A673 (cell line): ENCODE results near the gene OR1L8. TPM values are rescaled to one million over a fixed set of nuclear protein-coding genes. Genes with fewer than 3 reads are reported as not detected.

Experiments
- BruUV-seq: library from RNA; stranded (reverse); fragments of 400-500 nt; replicated peaks from 2 replicates; lab custom pipeline; 2021; lab: Mats Ljungman, UMichigan
- CTCF ChIA-PET: fragments of 300-600 bp; sonication (Branson Sonifier 250); formaldehyde crosslinking; loops from one replicate; lab custom pipeline; 2022; ENCODE audit warnings: antibody characterized with exemption; lab: Charles Lee
- POLR2A ChIA-PET: fragments of 300-600 bp; sonication (Branson Sonifier 250); formaldehyde crosslinking; loops from one replicate; lab custom pipeline; 2022; ENCODE audit warnings: antibody characterized with exemption; ENCODE audit not compliant: low non-redundant PET; lab: Charles Lee
- DNase-seq: peaks from one replicate; pipeline ENCODE4 v3.0.0-alpha.2; 2015; ENCODE audit warnings: low spot score
- H3K27ac ChIP-seq: fragments of 200-600 bp; sonication (generic); 2 replicates; pipeline ENCODE4 v1.5.1; 2016; ENCODE audit warnings: mixed run types, low read depth, mild to moderate bottlenecking, mixed read lengths, antibody characterized with exemption, low read length; ENCODE audit not compliant: poor library complexity, severe bottlenecking
- H3K27me3 ChIP-seq: fragments of 200-600 bp; sonication (generic); replicated peaks from 2 replicates; pipeline ENCODE4 v1.6.1; 2017; ENCODE audit warnings: mixed run types, low read depth, mild to moderate bottlenecking, mixed read lengths, antibody characterized with exemption, low read length; ENCODE audit not compliant: insufficient read depth, poor library complexity
- H3K36me3 ChIP-seq: fragments of 200-600 bp; sonication (generic); 2 replicates; pipeline ENCODE4 v1.6.1; 2016; ENCODE audit warnings: mixed run types, mild to moderate bottlenecking, mixed read lengths, antibody characterized with exemption, low read length; ENCODE audit not compliant: insufficient read depth, poor library complexity, severe bottlenecking
- H3K4me1 ChIP-seq: fragments of 200-600 bp; sonication (generic); 2 replicates; pipeline ENCODE4 v1.6.1; 2017; ENCODE audit warnings: mixed run types, mild to moderate bottlenecking, mixed read lengths, antibody characterized with exemption, low read length; ENCODE audit not compliant: insufficient read depth, poor library complexity, severe bottlenecking
- H3K4me3 ChIP-seq: fragments of 200-600 bp; sonication (generic); 2 replicates; pipeline ENCODE4 v1.5.1; 2016; ENCODE audit warnings: low read depth, mixed run types, mild to moderate bottlenecking, mixed read lengths, low read length; ENCODE audit not compliant: poor library complexity, severe bottlenecking
- H3K9me3 ChIP-seq: fragments of 200-600 bp; sonication (generic); 2 replicates; pipeline ENCODE4 v1.6.1; 2016; ENCODE audit warnings: mixed run types, low read depth, mild to moderate bottlenecking, mixed read lengths, antibody characterized with exemption, low read length; ENCODE audit not compliant: poor library complexity, severe bottlenecking
- EZH2 ChIP-seq: fragments of 200-600 bp; sonication (generic); IDR thresholded peaks from 2 replicates; pipeline ENCODE4 v1.6.1; 2017; ENCODE audit warnings: borderline replicate concordance, low read depth, mild to moderate bottlenecking, mixed read lengths, antibody characterized with exemption, low read length; ENCODE audit not compliant: poor library complexity, severe bottlenecking
- intact Hi-C: fragments of 100-400 bp; cut with micrococcal nuclease; formaldehyde crosslinking; loops from one replicate; pipeline ENCODE4 v1.10.0; 2022; ENCODE audit not compliant: unreplicated experiment
- total RNA-seq: library from RNA; stranded (reverse); gene quantifications from 2 replicates; pipeline ENCODE4 v1.2.3, GENCODE V29; 2021
- TF ChIP-seq, protein P1 (sequence below): fragments of 300-800, 200-600 bp; sonication (generic); conservative IDR thresholded peaks from 2 replicates; pipeline ENCODE4 v1.5.1; 2017; ENCODE audit warnings: low read depth, mild to moderate bottlenecking, antibody characterized with exemption, low read length, moderate library complexity, mixed read lengths

Gene OR1L8
- total RNA-seq, 1 experiment from 2014 or later: not detected

DNA sequence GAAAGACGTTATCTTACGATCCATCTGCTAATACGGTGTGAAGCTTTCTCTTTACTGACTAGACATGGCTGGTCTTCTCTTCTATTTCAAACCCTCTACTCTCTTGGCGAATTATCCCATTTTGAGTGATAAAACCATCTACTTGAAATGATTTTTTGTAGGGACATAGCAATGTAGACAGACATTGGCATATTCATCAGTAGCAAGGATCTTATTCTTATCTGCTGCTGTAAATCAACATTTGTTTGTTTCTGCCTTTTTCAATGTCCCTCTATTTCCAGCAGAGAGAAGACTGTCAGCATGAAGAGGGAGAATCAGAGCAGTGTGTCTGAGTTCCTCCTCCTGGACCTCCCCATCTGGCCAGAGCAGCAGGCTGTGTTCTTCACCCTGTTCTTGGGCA lies 64.3 kb downstream of the OR1L8 start, which contains the start of gene OR1J4:
TSS of gene OR1J4 (plus strand) at position 301 of the 400 bp plus-strand sequence. CDS start at position 301, 0 bp downstream.
- Histone ChIP-seq H3K9me3 (no peaks in the 10 kb centered on the region), H3K4me3 (no peak within 1 kb of the TSS), H3K27me3 (peaks cover 41% of the 10 kb centered on the region), H3K4me1 (no peaks in the 10 kb centered on the region), H3K36me3 (no peaks in the 10 kb centered on the region), H3K27ac (no peak within 1 kb of the TSS)
- DNase-seq: no peak
- CTCF ChIA-PET: no interaction called here
- no TSS peak for BruUV-seq
- intact Hi-C loops: no loop called here
- TF ChIP-seq, protein P1, sequence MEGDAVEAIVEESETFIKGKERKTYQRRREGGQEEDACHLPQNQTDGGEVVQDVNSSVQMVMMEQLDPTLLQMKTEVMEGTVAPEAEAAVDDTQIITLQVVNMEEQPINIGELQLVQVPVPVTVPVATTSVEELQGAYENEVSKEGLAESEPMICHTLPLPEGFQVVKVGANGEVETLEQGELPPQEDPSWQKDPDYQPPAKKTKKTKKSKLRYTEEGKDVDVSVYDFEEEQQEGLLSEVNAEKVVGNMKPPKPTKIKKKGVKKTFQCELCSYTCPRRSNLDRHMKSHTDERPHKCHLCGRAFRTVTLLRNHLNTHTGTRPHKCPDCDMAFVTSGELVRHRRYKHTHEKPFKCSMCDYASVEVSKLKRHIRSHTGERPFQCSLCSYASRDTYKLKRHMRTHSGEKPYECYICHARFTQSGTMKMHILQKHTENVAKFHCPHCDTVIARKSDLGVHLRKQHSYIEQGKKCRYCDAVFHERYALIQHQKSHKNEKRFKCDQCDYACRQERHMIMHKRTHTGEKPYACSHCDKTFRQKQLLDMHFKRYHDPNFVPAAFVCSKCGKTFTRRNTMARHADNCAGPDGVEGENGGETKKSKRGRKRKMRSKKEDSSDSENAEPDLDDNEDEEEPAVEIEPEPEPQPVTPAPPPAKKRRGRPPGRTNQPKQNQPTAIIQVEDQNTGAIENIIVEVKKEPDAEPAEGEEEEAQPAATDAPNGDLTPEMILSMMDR: no peak
- no peak for TF ChIP-seq EZH2
- POLR2A ChIA-PET: no interaction called here

DNA sequence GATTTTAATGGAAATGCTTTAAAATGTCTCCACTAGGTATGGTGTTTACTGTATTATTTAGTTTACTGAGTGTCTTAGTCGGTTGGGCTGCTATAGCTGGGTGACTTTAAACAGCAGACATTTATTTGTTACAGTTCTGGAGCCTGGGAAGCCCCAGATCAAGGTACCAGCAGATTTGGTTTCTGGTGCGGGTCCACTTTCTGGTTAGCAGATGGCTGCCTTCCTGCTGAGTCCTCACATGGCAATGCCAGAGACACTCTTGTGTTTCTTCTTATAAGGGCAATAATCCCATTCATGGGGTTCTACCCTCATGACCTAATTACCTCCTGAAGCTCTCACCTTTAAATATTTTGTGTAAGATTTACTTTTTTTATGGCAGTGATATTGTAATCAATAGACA lies 65.0 kb downstream of the OR1L8 start:
- H3K9me3 ChIP-seq: no peaks in the 10 kb centered on the region
- no peak for DNase-seq
- H3K27ac ChIP-seq: no peak overlapping the region
- H3K36me3 ChIP-seq: no peaks in the 10 kb centered on the region
- no peaks in the 10 kb centered on the region for H3K4me1 ChIP-seq
- intact Hi-C loops: no loop called here
- ChIA-PET POLR2A (no interaction called here), CTCF (no interaction called here)
- no TSS peak for BruUV-seq
- no peak overlapping the region for H3K4me3 ChIP-seq
- TF ChIP-seq, protein P1: no peak
- no peak for TF ChIP-seq EZH2
- peaks cover 46% of the 10 kb centered on the region for H3K27me3 ChIP-seq

Other genes with a start within 250 kb of the OR1L8 start
- gene PTGS1, start 212.4 kb downstream of the OR1L8 start, total RNA-seq: not detected in 2 replicates
- gene OR1J1, start 105.5 kb downstream of the OR1L8 start, total RNA-seq: not detected in 2 replicates
- gene OR1J2, start 72.6 kb downstream of the OR1L8 start, total RNA-seq: not detected in 2 replicates
- not detected in 2 replicates for gene OR1J4, start 64.2 kb downstream of the OR1L8 start, total RNA-seq
- gene OR1N1, start 56.1 kb downstream of the OR1L8 start, total RNA-seq: not detected in 2 replicates
- not detected in 2 replicates for gene OR1N2, start 30.3 kb downstream of the OR1L8 start, total RNA-seq
- gene OR1Q1, start 31.4 kb upstream of the OR1L8 start, total RNA-seq: not detected in 2 replicates
- not detected in 2 replicates for gene OR1B1, start 74.2 kb upstream of the OR1L8 start, total RNA-seq
- not detected in 2 replicates for gene OR1L1, start 78.3 kb upstream of the OR1L8 start, total RNA-seq
- not detected in 2 replicates for gene OR1L3, start 91.7 kb upstream of the OR1L8 start, total RNA-seq
- not detected in 2 replicates for gene OR1L4, start 140.6 kb upstream of the OR1L8 start, total RNA-seq
- gene OR1L6, start 158.9 kb upstream of the OR1L8 start, total RNA-seq: not detected in 2 replicates
- not detected in 2 replicates for gene OR5C1, start 205.5 kb upstream of the OR1L8 start, total RNA-seq
- not detected in 2 replicates for gene OR1K1, start 216.7 kb upstream of the OR1L8 start, total RNA-seq
- 32.8 and 35.5 TPM in 2 replicates for gene PDCL, start 245.2 kb upstream of the OR1L8 start, total RNA-seq